Upper lobe of right lung (tissue), 1 donor: ENCODE measurements around the gene RPS21. TPM values are rescaled to one million over a fixed set of nuclear protein-coding genes. Genes with fewer than 3 reads are reported as not detected.

Experiments
- ATAC-seq: fragments of 200-7000 bp; cut with Tn5 transposase; one replicate; pipeline ENCODE4 v1.9.1; 2020; ENCODE audit warnings: mild to moderate bottlenecking, moderate library complexity
- DNase-seq: peaks from one replicate; pipeline ENCODE4 v3.0.0-alpha.2; 2020
- H3K27ac ChIP-seq: fragments of 200-600 bp; one replicate; pipeline ENCODE4 v1.8.0; 2022
- H3K27me3 ChIP-seq: fragments of 200-600 bp; one replicate; pipeline ENCODE4 v1.8.0; 2022; ENCODE audit warnings: mild to moderate bottlenecking
- H3K36me3 ChIP-seq: fragments of 200-600 bp; one replicate; pipeline ENCODE4 v1.8.0; 2022
- H3K4me1 ChIP-seq: fragments of 200-600 bp; one replicate; pipeline ENCODE4 v1.8.0; 2022
- H3K4me3 ChIP-seq: fragments of 200-600 bp; one replicate; pipeline ENCODE4 v1.8.0; 2022; ENCODE audit warnings: mild to moderate bottlenecking
- H3K9me3 ChIP-seq: fragments of 200-600 bp; one replicate; pipeline ENCODE4 v1.8.0; 2022
- CTCF ChIP-seq: fragments of 200-600 bp; IDR thresholded peaks from one replicate; pipeline ENCODE4 v1.8.0; 2022; ENCODE audit warnings: antibody characterized with exemption
- intact Hi-C: fragments of 100-400 bp; cut with DNase I; formaldehyde crosslinking; loops from one replicate; pipeline ENCODE4 v1.11.0; 2022
- total RNA-seq: library from RNA; stranded (reverse); fragmentation: NEBNext Ultra II Directional; extraction: Animal tissue kit (Norgen Biotek cat#: 25700); gene quantifications from one replicate; pipeline ENCODE4 v1.2.1, GENCODE V29; 2021
- donor health status: DM: no; HTN: yes; CAD: no; lungs with severe emphysema.

RPS21 gene
- total RNA-seq, 1 donor from 2014 or later: 1,050 TPM

GRCh38 chr20:62430866-62431447 is 44.1 kb downstream of the RPS21 start:
- Histone ChIP-seq H3K4me1 (no peaks in the 10 kb centered on the region), H3K27me3 (no peaks in the 10 kb centered on the region), H3K27ac (no peak overlapping the region), H3K36me3 (no peaks in the 10 kb centered on the region), H3K4me3 (no peak overlapping the region), H3K9me3 (no peaks in the 10 kb centered on the region)
- no peak for TF ChIP-seq CTCF
- intact Hi-C loops: no loop called here
- ATAC-seq (no peak), DNase-seq (no peak)

DNA sequence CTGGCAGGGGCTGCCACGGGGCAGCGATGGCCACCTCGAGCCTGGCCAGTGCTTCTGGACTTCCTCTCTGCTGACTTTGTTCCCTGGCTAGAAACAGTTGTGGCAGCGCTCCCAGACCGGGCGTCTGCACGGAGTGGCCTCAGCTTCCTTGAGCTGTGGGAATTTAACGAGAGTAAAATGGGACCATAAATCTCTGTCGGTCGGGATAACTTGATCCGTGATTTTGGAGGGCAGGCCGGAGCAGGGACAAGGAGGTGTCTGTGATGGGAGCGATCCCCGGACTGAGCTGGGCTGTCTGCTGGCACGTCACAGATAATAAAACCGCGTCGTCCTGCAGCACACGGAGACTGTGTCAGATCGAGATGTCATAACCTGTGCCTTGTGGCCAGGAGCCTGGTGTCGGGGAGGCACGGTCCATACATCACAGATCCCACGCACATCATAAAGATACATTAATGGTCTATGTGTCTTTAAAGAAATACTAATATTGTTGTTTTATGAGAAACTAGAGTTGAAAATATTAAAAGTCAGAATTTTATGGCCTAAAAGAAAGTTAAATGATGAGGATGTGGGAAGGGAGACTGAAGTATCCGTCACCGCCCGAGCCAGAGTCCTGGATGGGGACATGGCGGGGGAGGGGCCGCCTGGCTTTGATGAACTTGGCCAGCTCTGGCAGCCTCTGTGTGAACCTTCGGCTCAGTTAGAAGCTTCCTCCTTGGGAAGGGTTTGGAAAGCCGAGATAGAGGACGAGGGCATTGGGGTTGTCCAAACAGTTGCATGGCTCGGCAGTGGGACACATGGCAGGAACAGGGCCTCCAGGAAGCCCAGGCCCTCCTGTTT is 47.0 kb downstream of the RPS21 start:
- intact Hi-C loops: no loop called here
- no peaks in the 10 kb centered on the region for H3K27me3 ChIP-seq
- TF ChIP-seq CTCF: no peak
- H3K4me3 ChIP-seq: no peak overlapping the region
- DNase-seq (no peak), ATAC-seq (no peak)
- H3K4me1 ChIP-seq: no peaks in the 10 kb centered on the region
- H3K27ac ChIP-seq: no peak overlapping the region
- no peaks in the 10 kb centered on the region for H3K9me3 ChIP-seq
- no peaks in the 10 kb centered on the region for H3K36me3 ChIP-seq

- ATAC-seq (no peak), DNase-seq (no peak)
- Histone ChIP-seq H3K4me3 (no peak overlapping the region), H3K36me3 (no peaks in the 10 kb centered on the region), H3K27ac (no peak overlapping the region), H3K27me3 (no peaks in the 10 kb centered on the region), H3K9me3 (no peaks in the 10 kb centered on the region), H3K4me1 (no peaks in the 10 kb centered on the region)
- intact Hi-C loops: no loop called here
- TF ChIP-seq CTCF: no peak
These were observed 49.8 kb downstream of the RPS21 start for GRCh38 chr20:62436692-62437091.

DNA sequence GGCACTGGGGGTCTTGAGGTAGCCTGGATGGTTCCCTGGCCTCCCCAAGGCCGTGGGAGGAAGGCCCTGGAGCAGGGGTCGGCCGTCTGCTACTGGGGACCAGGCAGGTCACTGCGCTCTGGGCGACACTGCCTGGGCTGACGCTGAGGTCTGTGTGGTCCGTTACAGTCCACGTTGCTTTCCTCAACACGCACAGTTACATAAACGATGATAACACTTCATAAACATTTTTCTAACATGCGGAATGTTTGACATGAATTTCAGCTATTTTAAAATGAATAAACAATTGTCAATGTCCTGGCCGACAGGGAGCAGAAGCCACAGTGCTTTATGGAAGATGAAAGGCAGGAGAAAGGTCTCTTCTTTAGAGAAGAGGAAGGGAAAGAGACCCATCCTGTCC is 50.6 kb downstream of the RPS21 start:
- Histone ChIP-seq H3K4me3 (no peak overlapping the region), H3K4me1 (no peaks in the 10 kb centered on the region), H3K36me3 (no peaks in the 10 kb centered on the region), H3K27ac (no peak overlapping the region), H3K27me3 (no peaks in the 10 kb centered on the region), H3K9me3 (no peaks in the 10 kb centered on the region)
- intact Hi-C loops: no loop called here
- no peak for TF ChIP-seq CTCF
- ATAC-seq (no peak), DNase-seq (no peak)

- Histone ChIP-seq H3K27ac (no peak overlapping the region), H3K4me1 (no peaks in the 10 kb centered on the region), H3K4me3 (no peak overlapping the region), H3K27me3 (no peaks in the 10 kb centered on the region), H3K36me3 (no peaks in the 10 kb centered on the region), H3K9me3 (no peaks in the 10 kb centered on the region)
- ATAC-seq: no peak
- intact Hi-C loops: no loop called here
- DNase-seq: no peak
- TF ChIP-seq CTCF: no peak
These were observed 51.0 kb downstream of the RPS21 start for GRCh38 chr20:62437927-62438326.

Other genes with a start within 250 kb of the RPS21 start
- gene PSMA7, start 243.7 kb upstream of the RPS21 start, total RNA-seq: 209 TPM
- gene SS18L1, start 243.3 kb upstream of the RPS21 start, total RNA-seq: 12.6 TPM
- gene MTG2, start 204.1 kb upstream of the RPS21 start, total RNA-seq: 26.5 TPM
- not detected for gene HRH3, start 166.8 kb upstream of the RPS21 start, total RNA-seq
- gene OSBPL2, start 148.6 kb upstream of the RPS21 start, total RNA-seq: 52.3 TPM
- gene ADRM1, start 84.1 kb upstream of the RPS21 start, total RNA-seq: 73.4 TPM
- gene LAMA5, start 19.8 kb upstream of the RPS21 start, total RNA-seq: 279 TPM
- 4.1 TPM for gene CABLES2, start 20.2 kb downstream of the RPS21 start, total RNA-seq
- gene RBBP8NL, start 40.4 kb downstream of the RPS21 start, total RNA-seq: 0.64 TPM
- 2.5 TPM for gene GATA5, start 88.9 kb downstream of the RPS21 start, total RNA-seq